NCI-H526 (cell line): ENCODE data around the gene BICDL1.

ENCODE experiments used
- DNase-seq, 2 experiments: peaks; one replicate each; lab custom pipeline; 2025; lab: John Stamatoyannopoulos, UW

BICDL1 gene

DNA sequence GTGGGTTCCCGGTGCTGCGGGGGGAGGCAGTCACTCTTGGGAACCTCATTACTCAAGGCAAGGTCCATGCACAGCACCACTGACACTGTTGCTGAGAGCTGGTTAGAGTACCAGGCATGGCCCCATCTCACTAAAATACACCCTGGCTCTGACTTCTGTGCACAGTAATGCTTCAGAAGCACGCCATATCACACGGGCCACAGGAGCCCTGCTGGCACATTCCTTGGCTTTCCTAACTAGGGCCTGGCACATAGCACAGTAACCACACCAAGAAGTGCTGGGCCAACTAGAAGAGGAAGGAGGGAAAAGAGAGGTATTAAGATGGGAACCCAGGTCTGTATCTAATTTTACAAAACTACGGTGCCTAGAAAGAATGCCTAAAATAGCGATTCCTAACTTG is 141.0 kb downstream of the BICDL1 start:
- DNase-seq, result no peak

DNA sequence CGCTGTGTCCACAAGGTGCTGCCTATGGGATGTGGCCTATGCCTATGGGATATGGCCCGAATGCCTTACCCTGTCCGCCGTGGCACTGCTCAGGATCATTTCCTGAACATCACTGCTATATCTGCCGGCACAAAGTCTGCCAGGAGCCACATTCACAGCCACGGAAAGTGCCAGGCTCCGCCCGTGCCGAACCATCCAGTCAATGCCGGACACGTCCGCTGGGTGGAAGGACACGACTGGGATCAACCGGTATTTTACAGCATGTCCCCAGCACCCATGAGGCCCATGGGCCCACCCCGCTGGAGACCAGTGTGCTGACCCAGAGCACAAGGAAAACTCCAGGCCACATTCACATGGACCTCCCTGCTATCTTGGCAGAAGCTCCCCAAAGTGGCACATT is 142.1 kb downstream of the BICDL1 start:
- DNase-seq, result no peak

DNA sequence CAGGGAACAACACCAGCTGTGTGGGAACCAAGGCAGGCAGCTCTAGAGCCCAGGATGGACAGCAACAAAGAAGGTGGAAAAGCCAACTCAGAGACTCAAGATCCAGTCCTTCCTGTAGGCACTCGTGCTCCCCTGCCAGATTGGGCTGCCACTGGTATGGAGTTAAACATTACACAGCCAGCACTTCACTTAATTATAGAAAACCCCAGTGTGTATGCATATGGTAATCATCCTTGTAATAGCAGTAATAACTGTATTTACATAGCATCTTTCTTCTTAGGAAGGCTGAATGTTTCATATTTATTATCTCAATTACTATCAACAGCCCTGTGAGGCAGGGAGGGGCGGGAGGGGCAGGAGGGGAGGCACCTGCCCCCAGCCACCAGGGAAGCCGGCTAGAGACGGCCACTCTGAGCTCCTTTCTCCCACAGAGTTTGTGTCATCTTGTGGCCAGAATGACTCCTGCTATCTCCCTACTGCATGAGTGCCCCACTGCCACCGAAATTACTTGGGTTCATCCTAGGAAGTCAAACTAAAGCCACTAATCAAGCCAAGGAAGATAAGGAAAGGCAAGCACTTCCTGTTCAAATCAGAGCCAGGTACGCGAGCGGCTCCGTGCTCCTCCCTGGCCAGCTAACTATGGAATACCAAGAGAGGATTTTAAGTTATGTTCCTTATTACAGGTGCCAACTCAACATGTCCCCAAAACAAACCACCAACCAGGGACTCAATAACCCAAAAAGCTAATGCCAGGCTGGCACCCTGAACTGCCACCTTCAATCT is 143.2 kb downstream of the BICDL1 start:
- DNase-seq, result peak in 1 of 2 experiments; percentile 18

DNA sequence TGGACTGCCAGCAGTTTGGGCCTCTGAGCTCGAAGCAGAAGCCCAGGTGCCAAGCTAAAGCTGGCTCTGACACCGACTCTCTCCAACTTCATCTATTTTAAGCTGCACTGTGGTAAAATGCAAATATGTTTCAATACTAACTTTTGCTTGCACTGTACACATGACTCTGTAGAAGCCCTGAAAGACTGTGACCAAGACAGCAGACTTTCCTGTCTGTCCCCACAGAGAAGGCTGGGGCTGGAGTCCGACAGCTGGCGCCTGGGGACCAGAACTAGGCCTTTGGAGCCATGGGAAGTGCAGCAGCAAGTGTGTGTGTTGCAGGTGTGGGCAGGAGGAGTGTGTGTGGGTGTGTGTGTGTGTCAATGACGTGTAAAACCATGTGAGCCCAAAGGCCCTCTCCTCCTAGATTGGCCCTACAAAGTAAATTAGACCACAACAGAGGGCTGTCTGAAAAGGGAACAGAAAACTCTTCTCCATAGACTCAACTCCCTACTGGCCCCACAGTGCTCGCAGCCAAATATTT is 143.9 kb downstream of the BICDL1 start:
- DNase-seq, result peak; percentile 4 to 8

DNA sequence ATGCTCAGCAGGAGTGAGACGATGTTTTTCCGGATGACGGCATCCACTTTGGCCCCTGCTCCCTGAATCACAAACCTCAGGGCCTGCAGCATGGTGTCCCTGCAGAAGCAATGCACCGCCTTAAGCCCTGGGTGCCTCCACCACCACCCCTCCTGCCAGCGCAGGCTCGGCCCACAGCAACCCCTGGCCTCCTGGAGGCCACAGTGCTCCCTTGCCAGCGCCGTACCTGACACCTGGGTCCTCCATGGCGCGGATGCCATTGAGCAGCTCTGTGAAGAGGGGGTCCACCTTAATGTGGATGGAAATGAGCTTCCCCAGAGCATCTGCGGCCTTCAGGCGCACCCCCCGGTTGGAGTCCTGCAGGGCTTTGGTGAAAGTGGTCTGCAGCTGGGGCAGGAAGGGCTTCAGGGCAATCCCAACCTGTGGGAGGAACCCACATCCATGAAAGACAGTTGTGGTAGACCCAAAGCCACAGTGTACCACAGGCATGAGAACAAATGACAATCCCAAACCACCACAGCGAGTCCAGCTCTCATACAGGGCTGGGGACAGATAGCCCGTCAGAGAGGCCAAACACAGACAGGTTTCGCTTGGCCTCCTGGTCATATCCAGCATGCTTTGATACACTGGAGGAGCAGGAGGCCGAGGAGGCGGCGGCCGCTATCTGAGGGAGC is 145.4 kb downstream of the BICDL1 start:
- no peak for DNase-seq

DNA sequence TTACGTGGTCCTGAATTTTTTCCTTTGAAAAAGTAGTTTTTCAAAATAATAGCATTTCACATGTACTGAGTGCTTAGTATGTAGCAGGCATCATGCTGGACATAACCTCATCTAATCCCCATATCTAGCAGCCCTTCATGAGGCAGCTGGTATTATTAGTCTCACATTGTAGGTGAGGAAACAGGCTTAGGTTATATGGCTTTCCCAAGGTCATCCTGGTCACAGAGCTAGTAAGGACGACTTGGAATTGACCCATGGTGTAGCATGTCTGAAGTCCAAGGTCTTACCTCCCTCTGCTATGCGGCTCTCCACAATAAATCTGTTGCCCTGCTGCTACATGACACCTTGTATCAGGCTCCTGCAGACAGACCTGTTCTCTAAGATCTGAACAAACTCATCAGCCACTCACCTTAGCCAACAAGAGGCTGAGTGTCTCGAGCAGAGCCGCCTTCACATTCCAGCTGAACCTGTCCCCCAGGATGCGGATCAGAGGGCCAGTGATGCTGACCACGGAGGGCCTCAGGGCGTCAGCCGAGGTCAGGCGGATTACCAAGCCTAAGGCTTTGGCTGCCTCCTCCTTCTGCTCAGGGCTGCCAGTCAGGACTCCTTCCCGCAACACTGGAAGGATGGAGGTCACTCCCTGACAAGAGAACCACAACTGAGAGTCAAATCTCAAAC is 147.2 kb downstream of the BICDL1 start:
- DNase-seq, result no peak

DNA sequence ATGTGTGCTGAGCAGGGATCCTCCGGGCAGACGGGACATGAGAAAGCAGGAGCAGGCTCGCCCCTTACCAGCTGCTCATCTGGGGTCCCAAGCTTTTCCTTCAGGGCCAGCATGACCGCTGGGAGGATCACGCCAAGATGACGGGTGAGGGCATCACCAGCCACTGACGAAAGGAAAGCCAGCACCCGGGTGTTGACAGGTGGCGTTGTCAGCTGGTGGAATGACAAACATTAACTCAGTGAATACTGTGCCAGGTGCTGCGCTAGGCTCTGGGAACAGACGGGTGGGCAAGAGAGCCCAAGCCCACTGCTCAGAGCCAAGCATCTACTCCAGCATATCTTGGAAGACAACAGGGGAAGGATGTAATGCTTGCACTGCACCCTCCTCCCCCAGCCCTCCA is 148.8 kb downstream of the BICDL1 start:
- DNase-seq, result no peak

DNA sequence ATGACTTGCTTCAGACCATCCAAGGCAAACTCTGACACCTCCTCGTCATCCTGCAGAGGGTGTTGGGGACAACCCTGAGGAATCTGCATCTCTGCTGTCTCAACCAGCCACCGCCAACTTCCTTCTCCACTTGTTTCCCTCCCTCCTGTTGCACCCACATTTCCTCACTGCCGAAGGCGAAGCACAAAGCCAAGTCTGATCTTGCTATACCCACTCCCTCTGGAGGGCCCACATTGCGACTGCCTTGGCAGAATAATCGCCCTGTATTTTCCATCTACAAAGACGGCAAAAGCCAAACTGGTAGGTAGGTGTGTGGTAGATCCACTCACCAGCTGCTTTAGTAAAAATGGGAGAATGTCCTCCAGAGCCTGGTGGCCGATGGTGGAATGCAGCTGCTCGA is 149.3 kb downstream of the BICDL1 start:
- DNase-seq, result no peak

DNA sequence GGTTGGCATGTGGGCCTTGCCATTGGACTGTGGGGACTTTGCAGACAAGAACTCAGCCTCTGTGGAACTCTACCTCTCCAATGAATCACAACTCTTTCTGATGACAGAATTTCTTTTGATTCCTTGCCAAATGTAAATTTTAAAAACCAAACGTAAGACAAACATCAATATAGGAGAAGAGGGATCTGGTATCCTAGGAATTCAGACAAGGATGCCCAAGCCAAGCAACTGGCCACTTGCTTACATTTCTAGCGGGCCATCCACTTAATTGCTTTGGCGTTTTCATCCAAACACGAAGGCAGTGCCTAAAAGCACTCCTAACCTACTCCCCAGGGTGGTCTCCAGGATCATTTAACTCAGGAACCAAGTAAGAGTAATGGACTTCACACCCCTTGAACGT is 150.9 kb downstream of the BICDL1 start:
- DNase-seq, result no peak

DNA sequence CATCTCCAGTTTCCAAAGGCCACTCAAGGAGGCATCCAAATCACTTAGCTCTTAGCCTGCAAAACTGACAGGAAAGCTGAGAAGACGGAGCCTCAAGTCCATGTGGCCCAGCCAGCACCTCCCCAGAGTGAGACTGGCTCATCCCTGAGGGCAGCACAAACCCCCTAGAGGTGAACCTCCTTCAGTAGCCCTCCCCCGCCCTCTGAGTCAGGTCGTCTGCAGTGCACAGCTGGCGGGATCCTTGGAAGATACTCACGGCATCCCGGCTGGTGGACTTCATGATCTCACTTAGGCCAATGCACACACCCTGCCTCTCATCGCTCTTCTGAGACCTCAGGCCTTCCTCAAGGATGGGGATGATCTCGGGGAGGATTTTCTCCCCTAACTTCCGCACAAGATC is 151.6 kb downstream of the BICDL1 start:
- no peak for DNase-seq

DNA sequence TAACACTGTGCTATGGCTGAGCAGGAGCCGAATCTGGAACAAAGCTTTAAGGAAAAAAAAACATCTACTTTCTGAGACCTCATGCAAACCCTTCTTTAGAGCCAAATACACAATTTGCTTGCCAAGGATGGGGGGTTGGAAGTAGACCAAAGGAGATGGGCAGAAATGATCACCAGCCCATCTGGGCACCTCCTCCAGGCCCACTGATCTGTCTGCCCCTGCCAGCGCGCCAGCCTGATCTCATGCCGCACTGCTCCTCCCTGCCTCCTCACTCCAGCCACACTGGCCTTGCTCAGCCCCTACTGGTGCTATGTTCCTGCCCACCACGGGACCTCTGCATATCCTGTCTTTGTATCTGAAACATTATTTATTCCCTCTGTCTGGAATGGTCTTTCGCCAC is 152.3 kb downstream of the BICDL1 start:
- DNase-seq, result no peak

DNA sequence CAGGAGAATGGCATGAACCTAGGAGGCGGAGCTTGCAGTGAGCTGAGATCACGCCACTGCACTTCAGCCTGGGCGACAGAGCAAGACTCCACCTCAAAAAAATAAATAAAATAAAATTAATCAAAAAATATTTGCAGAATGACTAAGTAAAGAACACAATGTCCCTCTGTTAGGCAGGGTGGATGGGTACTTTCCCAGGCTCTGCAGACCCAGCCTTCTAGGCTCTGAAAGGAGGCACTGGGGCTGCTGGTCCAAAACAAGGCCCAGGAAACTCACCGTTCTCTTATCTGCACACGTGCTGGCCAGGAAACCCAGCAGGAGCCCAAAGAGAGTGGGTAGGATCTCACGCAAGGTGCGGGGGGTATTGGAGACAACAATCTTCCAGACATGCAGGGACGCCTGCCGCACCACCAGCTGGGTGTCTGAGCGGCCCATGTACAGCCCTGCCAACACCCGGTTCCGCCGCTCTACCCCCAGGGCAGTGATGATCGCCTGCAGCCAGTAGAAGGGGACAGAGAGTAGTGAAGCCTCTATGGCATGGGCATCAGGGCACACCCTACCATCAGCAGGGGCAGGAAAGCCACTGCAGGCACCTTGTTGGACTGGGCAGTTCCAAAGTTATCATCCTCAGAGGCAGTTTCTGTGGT is 153.3 kb downstream of the BICDL1 start:
- DNase-seq, result no peak
